ENCODE measurements around the gene RNF208.
A peak's percentile ranks its signal among the peaks of the same experiment; 100 is the strongest.

The RNF208 gene

GRCh38 chr9:137202966-137203365, 19.1 kb downstream of the RNF208 start:
- no peak overlapping the region for H3K4me3 ChIP-seq (ENCODE audit: low read depth, low read length)
- TF ChIP-seq, protein P1, sequence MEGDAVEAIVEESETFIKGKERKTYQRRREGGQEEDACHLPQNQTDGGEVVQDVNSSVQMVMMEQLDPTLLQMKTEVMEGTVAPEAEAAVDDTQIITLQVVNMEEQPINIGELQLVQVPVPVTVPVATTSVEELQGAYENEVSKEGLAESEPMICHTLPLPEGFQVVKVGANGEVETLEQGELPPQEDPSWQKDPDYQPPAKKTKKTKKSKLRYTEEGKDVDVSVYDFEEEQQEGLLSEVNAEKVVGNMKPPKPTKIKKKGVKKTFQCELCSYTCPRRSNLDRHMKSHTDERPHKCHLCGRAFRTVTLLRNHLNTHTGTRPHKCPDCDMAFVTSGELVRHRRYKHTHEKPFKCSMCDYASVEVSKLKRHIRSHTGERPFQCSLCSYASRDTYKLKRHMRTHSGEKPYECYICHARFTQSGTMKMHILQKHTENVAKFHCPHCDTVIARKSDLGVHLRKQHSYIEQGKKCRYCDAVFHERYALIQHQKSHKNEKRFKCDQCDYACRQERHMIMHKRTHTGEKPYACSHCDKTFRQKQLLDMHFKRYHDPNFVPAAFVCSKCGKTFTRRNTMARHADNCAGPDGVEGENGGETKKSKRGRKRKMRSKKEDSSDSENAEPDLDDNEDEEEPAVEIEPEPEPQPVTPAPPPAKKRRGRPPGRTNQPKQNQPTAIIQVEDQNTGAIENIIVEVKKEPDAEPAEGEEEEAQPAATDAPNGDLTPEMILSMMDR (IDR thresholded peaks at IDR 0.05; ENCODE audit: low read depth, low read length, missing control alignments) = no peak
- no peak for DNase-seq (ENCODE audit: low read depth)

GRCh38 chr9:137201205-137201868, 20.7 kb downstream of the RNF208 start:
- DNase-seq (ENCODE audit: low read depth) = no peak
- TF ChIP-seq, protein P1 (IDR thresholded peaks at IDR 0.05; ENCODE audit: low read depth, low read length, missing control alignments) = no peak
- H3K4me3 ChIP-seq (ENCODE audit: low read depth, low read length) = peak overlapping the region; percentile 67

GRCh38 chr9:137200311-137201204, 21.5 kb downstream of the RNF208 start, which contains the start of gene TPRN:
TSS of gene TPRN (minus strand) at chr9:137200741. CDS start at chr9:137200711, 30 bp downstream.
- TF ChIP-seq, protein P1 (IDR thresholded peaks at IDR 0.05; ENCODE audit: low read depth, low read length, missing control alignments) = no peak
- DNase-seq (ENCODE audit: low read depth) = peak; percentile 98

GRCh38 chr9:137199411-137200121, 22.5 kb downstream of the RNF208 start:
- TF ChIP-seq, protein P1 (IDR thresholded peaks at IDR 0.05; ENCODE audit: low read depth, low read length, missing control alignments) = no peak
- peak overlapping the region; percentile 67 for H3K4me3 ChIP-seq (ENCODE audit: low read depth, low read length)
- DNase-seq (ENCODE audit: low read depth) = no peak

More at GRCh38 chr9:137200311-137201204, 21.5 kb downstream of the RNF208 start, which contains the start of gene TPRN:
- peak within 1 kb of the TSS; percentile 67 for H3K4me3 ChIP-seq (ENCODE audit: low read depth, low read length)

DNA sequence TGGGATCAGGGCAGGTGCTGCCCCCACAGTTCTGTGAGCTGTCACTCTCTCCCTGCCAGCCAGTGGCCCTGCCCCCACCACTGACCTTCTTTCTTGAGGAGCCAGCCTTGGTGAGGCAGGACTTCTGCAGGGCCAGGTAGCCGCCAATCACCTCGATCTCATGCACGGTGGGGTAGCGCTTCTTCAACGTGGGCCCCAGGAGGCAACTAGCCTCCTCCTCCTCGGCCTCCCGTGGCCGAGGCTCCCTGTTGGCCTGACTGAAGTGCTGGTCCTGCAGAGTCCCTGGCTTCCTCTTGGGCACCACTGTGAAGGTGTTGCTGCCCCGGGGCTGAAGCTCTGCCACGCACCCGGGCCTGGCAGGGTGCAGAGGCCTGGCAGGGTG, 23.1 kb downstream of the RNF208 start:
- TF ChIP-seq, protein P1 (IDR thresholded peaks at IDR 0.05; ENCODE audit: low read depth, low read length, missing control alignments) = no peak
- no peak overlapping the region for H3K4me3 ChIP-seq (ENCODE audit: low read depth, low read length)
- DNase-seq (ENCODE audit: low read depth) = no peak

GRCh38 chr9:137198051-137198901, 23.8 kb downstream of the RNF208 start:
- DNase-seq (ENCODE audit: low read depth) = no peak
- no peak overlapping the region for H3K4me3 ChIP-seq (ENCODE audit: low read depth, low read length)
- TF ChIP-seq, protein P1 (IDR thresholded peaks at IDR 0.05; ENCODE audit: low read depth, low read length, missing control alignments) = no peak

All from GM12864 (cell line).